H1 (cell line): Measurements from ENCODE around the gene ARL10. TPM values are rescaled to one million over a fixed set of nuclear protein-coding genes. Genes with fewer than 3 reads are reported as not detected.
A peak's percentile ranks its signal among the peaks of the same experiment; 100 is the strongest.

Experiments used
- ATF3 ChIP-seq: IDR thresholded peaks from 2 replicates; pipeline ENCODE4 v1.6.1; 2011; ENCODE audit warnings: low read depth, mild to moderate bottlenecking, low read length; ENCODE audit not compliant: insufficient read depth
- BACH1 ChIP-seq: IDR thresholded peaks from 2 replicates; pipeline ENCODE4 v1.6.1; 2012; ENCODE audit warnings: low read length, improper control_type of control experiment
- BCL11A ChIP-seq, 2 experiments: IDR thresholded peaks; one replicate each; pipeline ENCODE4 v1.6.1; 2011; ENCODE audit warnings: low read depth in 2 of 2, low read length in 2 of 2, mild to moderate bottlenecking in 2 of 2
- CBX5 ChIP-seq: fragments of 300-800, 300-1000 bp; sonication (generic); IDR thresholded peaks from 2 replicates; pipeline ENCODE4 v1.7.1; 2016; ENCODE audit warnings: antibody characterized with exemption, low read length, low read depth
- CBX8 ChIP-seq: fragments of 300-800, 300-1000 bp; sonication (generic); IDR thresholded peaks from 2 replicates; pipeline ENCODE4 v1.7.1; 2016; ENCODE audit warnings: low read depth, low read length, borderline replicate concordance
- CTBP2 ChIP-seq: IDR thresholded peaks from 2 replicates; pipeline ENCODE4 v1.7.0; 2011; ENCODE audit warnings: borderline replicate concordance, mild to moderate bottlenecking, moderate library complexity, mixed read lengths, low read length; ENCODE audit not compliant: insufficient read depth, insufficient read length
- EP300 ChIP-seq, 2 experiments: IDR thresholded peaks; 1 replicate in 1 of 2; 2 replicates in 1 of 2; pipeline ENCODE4 v1.6.1; 2011 to 2012; ENCODE audit warnings: low read depth in 2 of 2, low read length in 2 of 2, mild to moderate bottlenecking in 2 of 2, borderline replicate concordance in 1 of 2, inconsistent platforms in 1 of 2, moderate library complexity in 1 of 2
- KDM5A ChIP-seq: fragments of 200-600 bp; IDR thresholded peaks from 2 replicates; pipeline ENCODE4 v1.7.1; 2012; ENCODE audit warnings: mild to moderate bottlenecking, low read length, inconsistent platforms, mixed read lengths
- NANOG ChIP-seq: IDR thresholded peaks from 2 replicates; pipeline ENCODE4 v1.6.1; 2011; ENCODE audit warnings: low read length, low read depth, mild to moderate bottlenecking, inconsistent platforms; ENCODE audit not compliant: insufficient read depth, poor library complexity, severe bottlenecking
- NRF1 ChIP-seq: IDR thresholded peaks from 2 replicates; pipeline ENCODE4 v1.6.1; 2011; ENCODE audit warnings: mild to moderate bottlenecking, low read depth, low read length, improper control_type of control experiment
- POLR2AphosphoS5 ChIP-seq: IDR thresholded peaks from 2 replicates; pipeline ENCODE4 v1.6.1; 2011; ENCODE audit warnings: low read depth, low read length
- RAD21 ChIP-seq, 2 experiments: IDR thresholded peaks in 1 of 2; conservative IDR thresholded peaks in 1 of 2; 2 replicates each; pipeline ENCODE4 v1.6.1; 2011; ENCODE audit warnings: low read depth in 2 of 2, low read length in 2 of 2, improper control_type of control experiment in 1 of 2, inconsistent platforms in 1 of 2, mild to moderate bottlenecking in 1 of 2, moderate library complexity in 1 of 2
- RBBP5 ChIP-seq: IDR thresholded peaks from 2 replicates; pipeline ENCODE4 v1.7.1; 2012; ENCODE audit warnings: low read depth, mild to moderate bottlenecking, inconsistent platforms, low read length, moderate library complexity, borderline replicate concordance
- SAP30 ChIP-seq: fragments of 300-600 bp; sonication (generic); IDR thresholded peaks from 2 replicates; pipeline ENCODE4 v1.7.1; 2012; ENCODE audit warnings: low read length, moderate library complexity, mild to moderate bottlenecking, inconsistent platforms; ENCODE audit not compliant: insufficient read depth, insufficient replicate concordance
- SIN3A ChIP-seq, 2 experiments: IDR thresholded peaks in 1 of 2; conservative IDR thresholded peaks in 1 of 2; 2 replicates each; pipeline ENCODE4 v1.6.1; 2011 to 2012; ENCODE audit warnings: low read length in 2 of 2, improper control_type of control experiment in 1 of 2, low read depth in 1 of 2, mild to moderate bottlenecking in 1 of 2
- SIX5 ChIP-seq: IDR thresholded peaks from 2 replicates; pipeline ENCODE4 v1.6.1; 2011; ENCODE audit warnings: mild to moderate bottlenecking, low read depth, low read length
- SP2 ChIP-seq: IDR thresholded peaks from 2 replicates; pipeline ENCODE4 v1.6.1; 2012; ENCODE audit warnings: mild to moderate bottlenecking, low read length, inconsistent platforms
- TAF1 ChIP-seq: IDR thresholded peaks from 2 replicates; pipeline ENCODE4 v1.6.1; 2011; ENCODE audit warnings: mild to moderate bottlenecking, low read depth, low read length
- TBP ChIP-seq: IDR thresholded peaks from 2 replicates; pipeline ENCODE4 v1.6.1; 2011; ENCODE audit warnings: low read depth, low read length, improper control_type of control experiment
- TCF12 ChIP-seq: IDR thresholded peaks from 2 replicates; pipeline ENCODE4 v1.6.1; 2011; ENCODE audit warnings: low read depth, mild to moderate bottlenecking, low read length
- YY1 ChIP-seq: IDR thresholded peaks from 2 replicates; pipeline ENCODE4 v1.6.1; 2011; ENCODE audit warnings: low read depth, mild to moderate bottlenecking, low read length
- ZNF274 ChIP-seq: IDR thresholded peaks from 2 replicates; pipeline ENCODE4 v1.7.0; 2012; ENCODE audit warnings: low read length, borderline replicate concordance; ENCODE audit errors: extremely low read depth
- polyA plus RNA-seq, 7 experiments: library from polyadenylated mRNA; depleted of rRNA in 3 of 7; stranded (reverse) in 5 of 7; unstranded in 2 of 7; fragments of >200 nt in 5 of 7; fragments of 200-250 nt in 2 of 7; gene quantifications; 1 replicate in 5 of 7; 2 replicates in 1 of 7; 4 replicates in 1 of 7; pipeline versions ENCODE4 v1.2.1 to v1.2.3, GENCODE V29; 2011 to 2013; ENCODE audit warnings: missing spikeins in 2 of 7, mixed read lengths in 2 of 7
- total RNA-seq: library from RNA; stranded (reverse); fragmentation: NEBNext Ultra II Directional; extraction: Animal tissue kit (Norgen Biotek cat#: 25700); gene quantifications from 2 replicates; pipeline ENCODE4 v1.2.1, GENCODE V29; 2021

ARL10 gene
- total and polyA plus RNA-seq, 2 of the 8 experiments (the other 6 are each of a cell fraction or from before 2014, with no cell fraction given) = 3.1 to 7.4 TPM

GRCh38 chr5:176389135-176390123, 24.1 kb downstream of the ARL10 start (continued):
- 0 out of 4 replicates have a peak, but pooled peaks have one; percentile 29 to 62 for TF ChIP-seq SIN3A (conservative IDR thresholded peaks at IDR 0.05 in 1 of 2, IDR thresholded peaks at IDR 0.05 in 1 of 2; ENCODE audit: low read depth in 1 of 2, low read length in 2 of 2)
- TF ChIP-seq SAP30 = no peak
- TF ChIP-seq BACH1 = no peak
- TF ChIP-seq KDM5A = no peak
- TF ChIP-seq TAF1 = peak; percentile 5; the same call in 1 of the 2 replicates
- no peak for TF ChIP-seq CTBP2
- TF ChIP-seq ZNF274 = no peak
- no peak for TF ChIP-seq SIX5
- no peak for TF ChIP-seq BCL11A (IDR thresholded peaks at IDR 0.05; ENCODE audit: low read depth in 2 of 2, low read length in 2 of 2)
- TF ChIP-seq EP300 (IDR thresholded peaks at IDR 0.05; ENCODE audit: borderline replicate concordance in 1 of 2, low read depth in 2 of 2, low read length in 2 of 2) = no peak
- no peak for TF ChIP-seq CBX8
- peak; percentile 87 for TF ChIP-seq YY1
- TF ChIP-seq TCF12 = no peak
- TF ChIP-seq RAD21 (IDR thresholded peaks at IDR 0.05 in 1 of 2, conservative IDR thresholded peaks at IDR 0.05 in 1 of 2; ENCODE audit: low read depth in 2 of 2, low read length in 2 of 2) = no peak
- TF ChIP-seq SP2 = no peak
- TF ChIP-seq TBP = no peak; the same call in 1 of the 2 replicates
- TF ChIP-seq RBBP5 = 0 out of 2 replicates have a peak, but pooled peaks have one; percentile 19
- peak; percentile 88 for TF ChIP-seq POLR2AphosphoS5
- TF ChIP-seq NANOG = no peak
- no peak for TF ChIP-seq ATF3
- no peak for TF ChIP-seq CBX5
- TF ChIP-seq NRF1 = 0 out of 2 replicates have a peak, but pooled peaks have one; percentile 12
